Inflammatory macrophage treated with lipopolysaccharide for 1 hour (primary cell): ENCODE results near the gene ANKRD62.
A peak's percentile ranks its signal among the peaks of the same experiment; 100 is the strongest.
"Not testable (repeated sequence)": the region's sequence is repeated elsewhere in the genome, so short reads cannot be mapped to it uniquely, and the experiment has no call there.

ENCODE experiments used
- DNase-seq, 2 donors: peaks; one replicate each; pipeline ENCODE4 v3.0.0-alpha.2; 2020 to 2022

Gene ANKRD62

DNA sequence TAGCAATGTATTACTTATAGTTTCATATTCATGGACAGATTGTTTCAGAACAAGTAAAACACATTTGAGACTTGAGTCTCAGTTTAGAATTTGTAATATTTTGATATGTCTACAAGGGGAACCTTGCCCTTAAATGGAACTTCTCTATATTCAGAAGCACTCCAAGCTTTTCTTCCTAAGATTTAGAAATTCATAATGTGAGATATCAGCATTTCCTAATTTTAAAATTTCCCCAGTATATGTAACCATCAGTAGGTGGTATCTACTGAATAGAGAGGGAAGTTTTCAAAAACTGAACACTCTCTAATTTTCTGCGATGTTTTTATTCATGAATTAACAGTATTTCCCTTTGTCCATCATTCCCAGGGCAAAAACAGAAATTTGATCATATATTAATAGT, 7.6 kb downstream of the ANKRD62 start:
- DNase-seq = peak; percentile 54 to 66

DNA sequence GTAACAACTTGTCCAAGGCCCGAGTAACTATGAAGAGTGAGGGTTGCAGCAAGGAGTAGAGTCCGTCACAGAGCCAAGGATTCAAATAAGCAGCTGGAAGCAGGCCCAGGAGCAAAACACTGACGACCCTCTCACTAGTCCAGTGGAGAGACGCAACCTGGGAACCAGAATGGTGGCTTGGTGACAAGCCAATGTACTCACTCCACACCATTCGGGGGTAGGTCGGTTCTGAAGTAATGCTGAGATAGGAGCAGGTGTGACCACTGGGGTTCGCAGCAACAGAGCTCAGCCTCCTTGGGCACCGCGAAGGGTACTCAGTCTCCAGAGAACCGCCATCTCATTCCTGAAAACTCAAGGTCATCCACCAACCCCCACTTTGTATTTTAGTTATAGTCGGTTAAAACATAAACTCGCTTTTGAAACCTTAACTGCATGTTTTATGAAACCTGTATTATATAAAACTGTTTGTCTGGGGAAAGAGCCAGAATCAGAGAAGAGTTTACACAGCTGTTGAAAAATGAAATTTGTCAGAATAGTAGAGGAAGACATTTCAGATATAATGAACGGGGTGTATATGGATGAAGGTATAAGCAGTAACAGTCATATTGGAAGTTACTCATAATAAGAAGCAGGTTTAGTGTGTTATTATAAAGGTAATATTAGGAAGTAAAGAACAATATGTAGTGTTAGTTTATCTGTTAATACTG, 8.6 kb downstream of the ANKRD62 start:
- no peak for DNase-seq

DNA sequence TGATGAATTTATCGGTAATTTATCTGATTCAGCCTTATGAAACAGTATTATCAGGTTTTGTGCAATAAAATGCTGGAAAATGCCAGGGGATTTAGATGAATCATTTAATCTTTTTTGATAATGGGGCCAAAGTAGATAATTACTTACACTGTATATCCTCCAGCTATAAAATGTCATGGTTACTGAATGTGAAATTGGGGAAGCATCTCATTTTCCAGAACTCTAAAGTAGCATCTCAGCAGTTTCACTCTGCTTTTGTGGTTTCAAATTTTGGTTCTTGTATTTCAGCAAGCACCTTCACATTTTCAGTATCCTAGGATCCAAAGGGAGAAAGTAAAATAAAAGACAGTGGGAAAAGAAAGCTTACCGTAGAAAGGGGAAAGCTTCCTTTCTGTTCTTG, 12.8 kb downstream of the ANKRD62 start:
- DNase-seq = no peak

DNA sequence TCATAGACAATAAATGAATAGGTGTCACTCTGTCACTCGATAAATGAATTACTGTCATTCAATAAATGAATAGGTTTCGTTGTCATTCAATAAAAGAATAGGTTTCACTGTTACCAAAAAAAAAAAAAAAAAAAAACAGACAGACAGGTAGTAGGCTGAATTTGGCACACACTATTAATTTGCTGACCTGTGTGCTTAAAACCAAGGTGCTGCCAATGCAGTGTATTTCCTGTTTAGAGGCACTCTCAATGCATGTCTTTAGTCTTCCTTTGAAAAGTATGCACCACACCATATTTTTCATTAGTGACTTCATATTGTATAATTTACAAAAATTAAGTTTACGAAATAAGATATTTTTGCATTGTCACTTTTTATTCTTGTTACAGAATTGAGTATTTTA, 16.2 kb downstream of the ANKRD62 start:
- no peak for DNase-seq

DNA sequence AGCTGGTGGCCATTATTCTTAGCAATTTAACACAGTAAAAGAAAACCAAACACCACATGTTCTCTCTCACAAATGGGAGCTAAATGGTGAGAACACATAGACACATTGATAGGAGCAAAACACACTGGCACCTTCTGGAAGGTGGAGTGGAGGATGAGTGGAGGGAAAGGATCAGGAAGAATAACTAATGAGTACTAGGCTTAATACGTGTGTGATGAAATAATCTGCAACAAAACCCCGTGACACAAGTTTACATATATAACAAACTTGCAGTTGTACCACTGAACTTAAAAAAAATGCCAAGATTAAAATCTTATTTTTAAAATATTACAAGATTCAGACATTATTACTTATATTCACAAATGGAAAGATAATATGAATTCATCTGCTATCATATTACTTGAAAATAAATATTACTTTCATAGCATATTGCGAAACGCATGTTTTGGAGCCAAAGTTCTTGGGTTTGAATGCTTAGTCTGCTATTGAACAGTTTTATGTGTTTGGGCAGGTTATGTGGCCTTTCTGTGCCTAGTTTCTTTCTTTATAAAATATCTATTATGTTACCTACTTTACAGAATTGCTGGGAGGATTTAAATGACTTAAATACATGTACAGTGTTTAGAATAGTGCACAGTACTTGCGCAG, 20.5 kb downstream of the ANKRD62 start:
- no peak for DNase-seq

DNA sequence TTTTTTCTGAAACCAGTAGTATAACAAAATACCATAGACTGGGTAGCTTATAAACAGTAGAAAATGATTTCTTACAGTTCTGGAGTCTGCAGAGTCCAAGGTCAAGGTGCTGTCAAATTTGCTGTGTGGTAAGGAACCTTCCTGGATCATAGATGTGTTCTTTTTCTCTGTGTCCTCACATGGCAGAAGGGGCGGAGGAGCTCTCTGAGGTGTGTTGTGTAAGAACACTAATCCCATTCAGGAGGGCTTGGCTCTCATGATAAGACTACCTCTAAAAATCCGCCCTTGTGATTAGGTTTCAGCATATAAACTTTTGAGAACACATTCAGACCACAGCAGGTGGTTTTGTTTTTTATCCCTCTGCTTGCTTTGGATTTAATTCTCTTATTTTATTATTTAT, 25.7 kb downstream of the ANKRD62 start:
- no peak for DNase-seq

DNA sequence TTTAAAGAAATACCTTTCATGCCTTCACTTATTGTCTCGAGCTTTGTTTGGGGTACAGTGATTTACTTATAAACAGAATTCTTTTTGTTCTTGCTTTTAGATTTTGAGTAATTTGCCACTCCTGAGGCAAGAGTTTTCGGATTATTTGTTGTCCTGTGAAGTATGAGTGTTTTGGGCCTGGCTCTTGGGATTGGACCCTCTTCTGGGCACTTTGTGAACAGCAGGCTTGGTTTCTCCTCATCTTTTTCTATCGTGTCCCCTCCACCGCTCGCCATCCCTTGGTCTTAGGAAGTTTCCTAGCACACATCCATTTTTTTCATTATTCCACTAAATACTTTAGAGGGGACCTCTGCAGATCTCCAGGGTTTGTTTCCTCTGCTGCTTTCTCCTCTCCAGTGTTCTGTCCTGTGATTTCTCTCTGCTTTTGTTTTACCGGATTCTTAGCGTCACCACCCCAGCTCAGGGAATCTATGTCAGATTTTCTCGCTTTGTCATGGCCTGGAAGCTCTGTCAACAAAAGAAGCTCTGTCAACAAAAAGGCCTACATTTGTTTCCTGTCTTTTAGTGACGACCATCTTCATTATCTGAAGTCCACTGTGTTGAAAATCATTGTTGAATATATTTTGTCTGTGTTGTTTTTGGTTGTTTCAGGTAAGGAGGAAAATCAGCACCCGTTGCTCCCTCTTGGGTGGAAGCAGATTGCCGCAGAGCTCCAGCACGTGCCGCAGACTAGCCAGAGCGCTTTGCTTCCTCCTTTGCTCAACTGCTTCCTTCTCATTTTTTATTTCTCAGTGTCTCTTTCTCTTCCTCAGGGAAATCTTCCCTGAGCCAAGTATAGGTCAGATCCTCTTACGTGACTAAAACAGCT, 27.8 kb downstream of the ANKRD62 start:
- DNase-seq = peak; percentile 2 to 8

DNA sequence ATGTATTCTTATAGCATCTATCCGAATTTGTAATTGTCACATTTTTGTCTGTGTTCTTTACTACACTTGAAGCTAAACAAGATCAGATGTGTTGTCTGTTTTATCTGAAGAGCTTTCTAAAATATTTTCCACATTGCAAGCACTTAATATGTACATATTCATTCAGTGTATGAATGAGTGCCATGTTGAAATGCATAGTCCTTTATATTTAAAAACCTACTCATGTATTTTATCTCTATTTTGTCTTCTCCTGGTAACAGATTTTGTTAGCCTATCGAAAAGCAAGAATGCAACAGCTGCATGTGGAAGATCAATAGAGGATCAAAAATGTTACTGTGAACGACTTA, 28.4 kb downstream of the ANKRD62 start:
- not testable (repeated sequence) for DNase-seq

DNA sequence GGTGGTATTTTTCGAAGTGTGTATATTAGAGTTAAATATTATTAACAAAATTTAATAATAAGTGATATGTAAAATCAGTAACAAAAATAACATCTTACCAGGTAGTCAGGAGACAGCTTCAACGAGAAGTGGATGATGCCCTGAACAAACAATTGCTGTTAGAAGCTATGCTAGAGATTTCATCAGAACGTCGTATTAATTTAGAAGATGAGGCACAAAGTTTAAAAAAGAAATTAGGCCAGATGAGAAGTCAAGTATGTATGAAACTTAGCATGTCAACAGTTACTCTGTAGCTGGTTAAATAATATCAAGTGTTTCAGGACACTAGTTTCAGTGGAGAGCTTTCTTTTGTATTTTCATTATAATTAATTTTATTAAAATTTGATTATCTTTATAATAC, 34.0 kb downstream of the ANKRD62 start:
- not testable (repeated sequence) for DNase-seq

DNA sequence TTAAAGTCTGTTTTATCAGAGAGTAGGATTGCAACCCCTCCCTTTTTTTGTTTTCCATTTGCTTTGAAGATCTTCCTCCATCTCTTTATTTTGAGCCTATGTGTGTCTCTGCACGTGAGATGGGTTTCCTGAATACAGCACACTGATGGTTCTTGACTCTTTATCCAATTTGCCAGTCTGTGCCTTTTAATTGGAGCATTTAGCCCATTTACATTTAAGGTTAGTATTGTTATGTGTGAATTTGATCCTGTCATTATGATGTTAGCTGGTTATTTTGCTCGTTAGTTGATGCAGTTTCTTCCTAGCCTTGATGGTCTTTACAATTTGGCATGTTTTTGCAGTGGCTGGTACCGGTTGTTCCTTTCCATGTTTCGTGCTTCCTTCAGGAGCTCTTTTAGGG, 45.2 kb downstream of the ANKRD62 start:
- not testable (repeated sequence) for DNase-seq

DNA sequence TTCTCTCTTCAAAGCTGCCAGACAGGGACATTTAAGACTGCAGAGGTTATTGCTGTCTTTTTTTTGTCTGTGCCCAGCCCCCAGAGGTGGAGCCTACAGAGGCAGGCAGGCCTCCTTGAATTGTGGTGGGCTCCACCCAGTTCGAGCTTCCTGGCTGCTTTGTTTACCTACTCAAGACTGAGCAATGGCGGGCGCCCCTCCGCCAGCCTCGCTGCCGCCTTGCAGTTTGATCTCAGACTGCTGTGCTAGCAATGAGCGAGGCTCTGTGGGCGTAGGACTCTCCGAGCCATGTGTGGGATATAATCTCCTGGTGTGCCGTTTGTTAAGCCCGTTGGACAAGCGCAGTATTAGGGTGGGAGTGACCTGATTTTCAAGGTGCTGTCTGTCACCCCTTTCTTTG, 47.2 kb downstream of the ANKRD62 start:
- DNase-seq = not testable (repeated sequence)

DNA sequence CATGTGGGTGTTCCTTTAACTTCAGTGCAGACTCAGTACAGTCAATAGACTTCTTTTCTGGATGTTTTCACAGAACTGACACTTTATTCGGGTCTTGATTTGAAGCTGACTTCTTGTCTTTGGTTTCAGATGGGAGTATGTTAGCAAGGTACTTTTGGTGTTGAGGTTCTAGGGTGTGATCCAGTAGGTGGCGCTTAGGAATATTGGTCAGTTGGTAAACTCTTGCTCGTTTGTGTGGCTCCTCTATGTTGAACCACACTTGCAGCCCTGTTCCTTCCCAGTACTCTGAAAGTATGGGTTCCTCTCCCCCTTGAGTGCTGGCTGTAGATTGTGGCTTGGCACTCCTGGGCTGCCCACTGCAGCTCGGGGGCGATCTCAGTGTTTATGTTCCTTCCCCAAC, 48.1 kb downstream of the ANKRD62 start:
- not testable (repeated sequence) for DNase-seq

DNA sequence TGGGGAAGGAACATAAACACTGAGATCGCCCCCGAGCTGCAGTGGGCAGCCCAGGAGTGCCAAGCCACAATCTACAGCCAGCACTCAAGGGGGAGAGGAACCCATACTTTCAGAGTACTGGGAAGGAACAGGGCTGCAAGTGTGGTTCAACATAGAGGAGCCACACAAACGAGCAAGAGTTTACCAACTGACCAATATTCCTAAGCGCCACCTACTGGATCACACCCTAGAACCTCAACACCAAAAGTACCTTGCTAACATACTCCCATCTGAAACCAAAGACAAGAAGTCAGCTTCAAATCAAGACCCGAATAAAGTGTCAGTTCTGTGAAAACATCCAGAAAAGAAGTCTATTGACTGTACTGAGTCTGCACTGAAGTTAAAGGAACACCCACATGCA, 55.8 kb downstream of the ANKRD62 start:
- DNase-seq = not testable (repeated sequence)

DNA sequence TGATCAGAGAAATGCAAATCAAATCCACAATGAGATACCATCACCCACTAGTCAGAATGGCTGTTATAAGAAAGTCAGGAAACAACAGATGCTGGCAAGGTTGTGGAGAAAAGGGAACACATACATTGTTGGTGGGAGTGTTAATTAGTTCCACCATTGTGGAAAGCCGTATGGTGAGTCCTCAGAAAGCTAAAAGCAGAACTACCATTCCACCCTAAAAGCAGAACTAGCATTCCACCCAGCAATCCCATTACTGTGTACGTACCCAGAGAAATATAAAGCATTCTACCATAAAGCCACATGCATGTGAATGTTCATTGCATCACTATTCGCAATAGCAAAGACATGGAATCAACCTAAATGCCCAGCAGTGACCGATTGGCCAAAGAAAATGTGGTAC, 60.7 kb downstream of the ANKRD62 start:
- peak; percentile 45 to 53 for DNase-seq

DNA sequence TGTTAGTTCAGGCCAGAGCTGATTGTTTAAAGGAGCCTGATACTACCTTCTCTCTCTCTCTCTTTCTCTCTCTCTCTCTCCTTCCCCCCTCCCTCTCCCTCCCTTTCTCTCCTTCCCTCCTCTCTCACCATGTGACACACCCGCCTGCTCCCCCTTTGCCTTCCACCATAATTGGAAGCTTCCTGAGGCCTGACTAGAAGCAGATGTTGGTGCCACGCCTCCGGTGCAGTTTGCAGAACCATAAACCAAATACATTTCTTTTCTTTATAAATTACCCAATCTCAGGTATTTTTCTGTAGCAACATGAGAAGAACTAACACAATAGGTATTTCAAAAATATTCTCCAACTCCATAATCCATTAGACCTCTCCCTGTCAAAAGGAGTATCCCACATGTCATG, 62.4 kb downstream of the ANKRD62 start:
- no peak for DNase-seq

DNA sequence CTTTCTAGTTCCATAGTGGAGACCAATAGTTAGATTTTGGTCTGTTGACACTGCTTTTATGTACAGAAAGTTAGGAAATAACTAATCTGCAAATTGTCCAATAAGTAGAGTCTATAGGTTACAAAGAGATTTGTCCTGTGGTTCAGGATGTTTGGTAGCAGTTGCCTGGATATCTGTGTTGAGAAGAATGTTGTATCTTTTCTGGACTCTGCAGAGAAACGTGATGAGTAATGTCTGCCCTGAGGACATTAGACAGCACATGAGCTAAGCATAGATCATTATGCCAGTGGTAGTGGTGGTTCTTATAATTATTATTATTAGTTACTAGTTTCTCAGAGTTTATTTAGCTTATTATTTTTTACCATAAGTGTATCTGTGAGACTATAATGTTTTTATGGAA, 65.8 kb downstream of the ANKRD62 start:
- DNase-seq = no peak

DNA sequence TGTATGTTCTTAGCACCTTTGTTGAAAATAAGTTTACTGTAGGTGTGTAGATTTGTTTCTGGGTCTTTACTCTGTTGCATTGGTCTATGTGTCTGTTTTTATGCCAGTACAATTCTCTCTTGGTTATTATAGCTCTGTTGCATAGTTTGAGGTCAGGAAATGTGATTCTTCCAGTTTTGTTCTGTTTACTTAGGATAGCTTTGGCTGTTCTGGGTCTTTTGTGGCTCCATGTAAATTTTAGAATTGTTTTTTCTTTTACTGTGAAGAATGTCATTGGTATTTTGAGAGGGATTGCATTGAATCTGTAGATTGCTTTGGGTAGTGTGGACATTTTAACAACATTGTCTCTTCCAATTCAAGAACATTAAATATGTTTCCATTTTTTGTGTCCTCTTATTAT, 69.1 kb downstream of the ANKRD62 start:
- no peak for DNase-seq

DNA sequence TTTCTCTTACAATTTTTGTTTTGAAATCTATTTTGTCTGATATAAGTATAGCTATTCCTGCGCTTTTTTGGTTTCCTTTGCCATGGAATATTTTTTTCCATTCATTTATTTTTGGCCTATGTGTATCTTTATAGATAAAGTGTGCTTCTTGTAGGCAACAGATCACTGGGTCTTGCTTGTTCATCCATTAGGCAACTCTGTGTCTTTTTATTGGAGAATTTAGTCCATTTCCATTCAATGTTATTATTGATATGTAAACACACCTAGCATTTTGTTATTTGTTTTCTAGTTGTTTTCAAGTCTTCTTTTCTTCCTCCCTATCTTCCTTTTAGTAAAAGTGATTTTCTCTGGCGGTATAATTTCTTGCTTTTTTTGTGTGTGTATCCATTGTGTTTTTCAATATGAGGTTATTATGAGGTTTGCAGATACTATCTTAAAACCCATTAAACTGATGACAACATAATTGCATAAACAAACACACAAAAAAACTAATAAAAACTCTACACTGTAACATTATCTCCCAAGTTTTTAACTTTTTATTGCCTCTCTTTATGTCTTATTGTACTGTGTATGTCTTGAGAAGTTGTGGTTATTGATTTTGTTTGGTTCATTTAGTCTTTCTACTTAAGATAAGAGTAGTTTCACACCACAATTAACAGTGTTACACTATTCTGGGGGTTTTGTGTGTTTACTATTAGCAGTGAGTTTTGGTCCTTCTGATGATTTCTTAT, 71.6 kb downstream of the ANKRD62 start:
- no peak for DNase-seq
